H1 (cell line): Measurements from ENCODE around the gene ALDH3B1. TPM values are rescaled to one million over a fixed set of nuclear protein-coding genes. Genes with fewer than 3 reads are reported as not detected.

Source experiments
- ASH2L ChIP-seq: fragments of 200-600, 300-600 bp; sonication (generic); IDR thresholded peaks from one replicate; pipeline ENCODE4 v1.7.1; 2017; ENCODE audit warnings: low read length
- BCL11A ChIP-seq, 2 experiments: IDR thresholded peaks; one replicate each; pipeline ENCODE4 v1.6.1; 2011; ENCODE audit warnings: low read depth in 2 of 2, low read length in 2 of 2, mild to moderate bottlenecking in 2 of 2
- BRCA1 ChIP-seq: IDR thresholded peaks from 2 replicates; pipeline ENCODE4 v1.6.1; 2012; ENCODE audit warnings: low read depth, low read length, improper control_type of control experiment
- CHD2 ChIP-seq: IDR thresholded peaks from 2 replicates; pipeline ENCODE4 v1.6.1; 2012; ENCODE audit warnings: low read length, improper control_type of control experiment
- GABPA ChIP-seq: IDR thresholded peaks from 2 replicates; pipeline ENCODE4 v1.6.1; 2011; ENCODE audit warnings: mild to moderate bottlenecking, low read length, moderate library complexity, borderline replicate concordance; ENCODE audit not compliant: insufficient read depth
- KDM4A ChIP-seq: IDR thresholded peaks from one replicate; pipeline ENCODE4 v1.7.1; 2012; ENCODE audit warnings: low read depth, mild to moderate bottlenecking, moderate library complexity, low read length, inconsistent platforms; ENCODE audit not compliant: severe bottlenecking
- POU5F1 ChIP-seq: IDR thresholded peaks from 2 replicates; pipeline ENCODE4 v1.6.1; 2011; ENCODE audit warnings: low read depth, mild to moderate bottlenecking, low read length, moderate library complexity
- polyA plus RNA-seq, 7 experiments: library from polyadenylated mRNA; depleted of rRNA in 3 of 7; stranded (reverse) in 5 of 7; unstranded in 2 of 7; fragments of >200 nt in 5 of 7; fragments of 200-250 nt in 2 of 7; gene quantifications; 1 replicate in 5 of 7; 2 replicates in 1 of 7; 4 replicates in 1 of 7; pipeline versions ENCODE4 v1.2.1 to v1.2.3, GENCODE V29; 2011 to 2013; ENCODE audit warnings: missing spikeins in 2 of 7, mixed read lengths in 2 of 7
- total RNA-seq: library from RNA; stranded (reverse); fragmentation: NEBNext Ultra II Directional; extraction: Animal tissue kit (Norgen Biotek cat#: 25700); gene quantifications from 2 replicates; pipeline ENCODE4 v1.2.1, GENCODE V29; 2021

The ALDH3B1 gene
- total and polyA plus RNA-seq, 2 of the 8 experiments (the other 6 are each of a cell fraction or from before 2014, with no cell fraction given): 0.32 to 0.47 TPM

- no peak for TF ChIP-seq CHD2
- TF ChIP-seq GABPA: no peak
- no peak for TF ChIP-seq BCL11A (IDR thresholded peaks at IDR 0.05; ENCODE audit: low read depth in 2 of 2, low read length in 2 of 2)
- TF ChIP-seq BRCA1: no peak
- TF ChIP-seq ASH2L: no peak
- no peak for TF ChIP-seq POU5F1
- TF ChIP-seq KDM4A: no peak
Measured at GRCh38 chr11:68022531-68022930, 12.4 kb downstream of the ALDH3B1 start (continued).
